ENCODE data around the gene PAQR7.
A peak's percentile ranks its signal among the peaks of the same experiment; 100 is the strongest.
"Not testable (repeated sequence)": the region's sequence is repeated elsewhere in the genome, so short reads cannot be mapped to it uniquely, and the experiment has no call there.

Gene PAQR7

GRCh38 chr1:25844536-25845337 lies 30.8 kb downstream of the PAQR7 start:
- no peak for DNase-seq (ENCODE audit: low read depth)

- DNase-seq (ENCODE audit: low read depth), result no peak
These were observed 32.0 kb downstream of the PAQR7 start for GRCh38 chr1:25843483-25843882.

DNA sequence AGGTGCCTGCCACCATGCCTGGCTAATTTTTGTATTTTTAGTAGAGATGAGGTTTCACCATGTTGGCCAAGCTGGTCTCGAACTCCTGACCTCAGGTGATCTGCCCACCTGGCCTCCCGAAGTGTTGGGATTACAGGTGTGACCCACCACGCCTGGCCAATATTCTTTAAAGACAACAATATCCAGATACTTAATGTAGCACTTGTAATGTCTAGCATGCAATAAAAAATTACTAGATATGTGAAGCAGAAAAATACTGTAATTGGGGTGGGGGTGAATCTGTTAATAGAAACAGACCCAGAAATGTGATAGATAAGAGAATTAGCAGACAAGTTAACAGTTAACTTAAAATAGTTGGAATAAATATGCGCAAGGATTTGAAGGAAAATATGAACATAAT lies 35.7 kb downstream of the PAQR7 start:
- not testable (repeated sequence) for DNase-seq (ENCODE audit: low read depth)

- no peak for DNase-seq (ENCODE audit: low read depth)
These were observed 38.1 kb downstream of the PAQR7 start for GRCh38 chr1:25837262-25837875.

- no peak for DNase-seq (ENCODE audit: low read depth)
These were observed 38.8 kb downstream of the PAQR7 start for GRCh38 chr1:25836695-25837094.

DNA sequence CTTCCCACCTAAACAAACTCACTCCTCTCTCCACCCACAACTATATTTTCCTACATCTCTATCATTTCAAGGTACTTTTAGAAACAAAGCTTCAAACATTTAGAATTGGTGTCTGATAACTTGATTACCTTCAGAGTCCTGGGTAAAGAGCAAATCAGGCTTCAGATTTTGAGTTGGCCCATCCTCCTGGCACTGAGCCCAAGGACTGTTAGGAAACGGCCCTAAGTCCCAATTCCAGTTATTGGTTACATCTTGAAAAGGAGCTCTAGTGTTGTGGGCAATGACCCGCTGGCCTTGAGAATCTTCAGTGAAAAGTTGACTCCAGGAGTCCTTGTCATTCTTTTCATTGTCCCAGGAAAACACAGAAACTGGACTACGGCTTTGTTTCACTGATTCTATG lies 40.6 kb downstream of the PAQR7 start:
- DNase-seq (ENCODE audit: low read depth), result no peak

DNA sequence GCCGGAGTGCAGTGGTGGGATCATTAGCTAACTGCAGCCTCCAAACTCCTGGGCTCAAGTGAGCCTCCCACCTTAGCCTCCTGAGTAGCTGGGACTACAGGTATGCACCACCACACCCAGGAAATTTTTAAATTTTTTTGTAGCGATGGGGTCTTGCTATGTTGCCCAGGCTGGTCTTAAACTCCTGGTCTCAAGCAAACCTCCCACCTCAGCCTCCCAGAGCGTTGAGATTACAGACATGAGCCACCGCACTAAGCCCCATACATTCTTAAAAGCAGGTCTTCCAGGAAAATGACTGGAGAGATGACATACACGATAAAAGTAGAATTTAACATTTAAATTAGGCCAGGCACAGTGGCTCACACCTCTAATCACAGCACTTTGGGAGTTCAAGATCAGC lies 42.4 kb downstream of the PAQR7 start:
- no peak for DNase-seq (ENCODE audit: low read depth)

- DNase-seq (ENCODE audit: low read depth), result no peak
These were observed 43.0 kb downstream of the PAQR7 start for GRCh38 chr1:25832336-25833037.

- DNase-seq (ENCODE audit: low read depth), result no peak
These were observed 43.8 kb downstream of the PAQR7 start for GRCh38 chr1:25831569-25832196.

GRCh38 chr1:25829046-25829445 lies 46.5 kb downstream of the PAQR7 start:
- no peak for DNase-seq (ENCODE audit: low read depth)

DNA sequence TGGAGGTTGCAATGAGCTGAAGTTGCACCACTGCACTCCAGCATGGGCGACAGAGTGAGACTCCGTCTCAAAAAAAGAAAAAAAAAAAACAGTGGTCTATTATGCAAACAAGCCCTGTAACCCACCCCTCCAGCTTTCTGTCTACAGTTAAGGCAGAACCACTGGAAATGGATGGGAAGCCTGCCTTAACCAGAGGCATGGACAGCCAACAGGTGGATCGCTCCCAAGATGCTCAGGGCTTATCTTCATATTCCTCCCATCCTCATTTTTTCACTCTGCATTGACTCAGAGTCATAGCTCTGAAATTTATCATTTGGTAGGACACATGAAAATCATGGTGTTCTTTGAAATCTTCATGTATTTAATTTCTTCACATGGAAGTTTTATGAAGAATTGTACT lies 47.0 kb downstream of the PAQR7 start:
- DNase-seq (ENCODE audit: low read depth), result no peak

DNA sequence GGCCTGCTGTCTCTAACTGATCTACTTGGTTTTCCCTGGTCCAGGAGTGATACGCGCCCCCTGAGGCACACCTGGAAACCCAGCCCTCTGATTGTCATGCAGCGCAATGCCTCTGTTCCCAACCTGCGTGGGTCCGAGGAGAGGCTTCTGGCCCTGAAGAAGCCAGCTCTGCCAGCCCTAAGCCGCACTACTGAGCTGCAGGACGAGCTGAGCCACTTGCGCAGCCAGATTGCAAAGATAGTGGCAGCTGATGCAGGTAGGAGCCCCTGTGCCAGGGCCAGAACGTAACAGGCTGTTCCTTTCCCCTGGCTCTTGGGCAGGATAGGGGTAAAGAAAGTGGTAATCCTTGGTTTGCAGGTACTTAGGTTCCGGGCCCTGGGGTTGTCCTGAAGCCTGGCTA lies 48.9 kb downstream of the PAQR7 start:
- no peak for DNase-seq (ENCODE audit: low read depth)

DNA sequence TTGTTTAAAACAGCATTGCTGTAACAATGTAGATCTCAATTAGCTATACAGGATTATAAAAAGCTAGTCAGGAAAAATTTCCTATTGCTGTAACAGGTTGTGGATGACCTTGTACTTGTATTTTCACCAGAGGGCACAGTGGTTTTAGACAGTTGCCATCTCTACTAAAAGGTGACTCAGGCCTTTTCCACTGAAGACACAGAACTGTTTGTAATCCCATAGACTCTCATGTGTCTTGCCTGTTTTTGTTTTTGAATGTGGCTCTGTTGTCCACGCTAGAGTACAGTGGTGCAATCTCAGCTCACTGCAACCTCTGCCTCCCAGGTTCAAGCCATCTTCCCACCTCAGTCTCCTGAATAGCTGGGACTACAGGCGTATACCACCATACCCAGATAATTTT lies 49.9 kb downstream of the PAQR7 start:
- no peak for DNase-seq (ENCODE audit: low read depth)

DNA sequence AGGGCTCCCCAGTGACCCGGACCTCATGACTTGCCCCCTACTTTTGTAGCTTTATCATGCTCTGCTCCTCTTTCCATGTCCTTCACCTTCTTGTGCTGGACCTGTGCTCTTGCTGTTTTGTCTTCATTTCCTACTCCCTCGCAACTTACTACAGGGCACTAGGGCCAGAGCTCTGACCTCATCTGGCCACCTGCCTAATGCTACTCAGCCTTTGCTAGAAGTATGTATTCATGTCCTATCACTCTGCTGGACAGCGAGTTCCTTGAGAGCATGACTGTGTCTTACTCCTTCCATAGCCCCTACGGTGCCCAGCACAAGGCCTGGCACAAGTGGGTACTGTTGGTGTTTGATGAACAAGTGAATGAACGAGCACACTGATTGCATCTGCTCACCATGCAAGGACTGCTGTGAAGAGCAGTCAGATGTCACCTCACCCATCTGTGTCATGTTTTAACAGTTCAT lies 53.8 kb downstream of the PAQR7 start:
- no peak for DNase-seq (ENCODE audit: low read depth)

DNA sequence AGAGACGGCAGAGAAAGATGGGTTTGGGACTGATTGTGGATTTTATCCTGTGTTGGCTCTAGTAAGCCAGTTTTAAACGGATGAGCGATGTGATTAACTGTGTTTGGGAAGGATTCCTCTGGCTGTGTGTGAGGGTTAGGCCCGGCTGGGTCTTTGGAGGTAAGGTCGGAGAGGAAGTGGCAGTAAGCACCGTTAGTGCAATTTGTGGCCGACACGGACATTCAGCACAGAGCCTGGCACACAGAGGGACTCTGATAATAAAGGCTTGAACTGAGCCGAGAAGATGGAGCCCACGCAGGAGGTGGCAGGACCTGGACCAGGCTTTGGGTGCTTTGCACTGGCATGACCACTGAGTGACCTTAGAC lies 54.4 kb downstream of the PAQR7 start:
- DNase-seq (ENCODE audit: low read depth), result no peak

GRCh38 chr1:25820247-25821111 lies 55.0 kb downstream of the PAQR7 start:
- peak; percentile 50 for DNase-seq (ENCODE audit: low read depth)

GRCh38 chr1:25819491-25820246 lies 55.8 kb downstream of the PAQR7 start, which contains the start of gene MTFR1L:
TSS of gene MTFR1L (plus strand) at chr1:25819954. CDS start at chr1:25823105, 3,151 bp downstream.
- peak; percentile 90 for DNase-seq (ENCODE audit: low read depth)

- no peak for DNase-seq (ENCODE audit: low read depth)
These were observed 56.9 kb downstream of the PAQR7 start for GRCh38 chr1:25818569-25818968.

- DNase-seq (ENCODE audit: low read depth), result no peak
These were observed 57.5 kb downstream of the PAQR7 start for GRCh38 chr1:25817840-25818501.

- no peak for DNase-seq (ENCODE audit: low read depth)
These were observed 59.3 kb downstream of the PAQR7 start for GRCh38 chr1:25816112-25816718.

Measured in stimulated activated CD4-positive, alpha-beta T cell treated with anti-CD3 and anti-CD28 coated beads, Interleukin-2, amount 100 ng/mL, for 4 hours (primary cell).